ENCODE measurements around the gene ERBB3.

The ERBB3 gene

GRCh38 chr12:56078427-56078826, 1.5 kb upstream of the ERBB3 start (continued):
- TF ChIP-seq GLIS2 (tag by site-specific recombination; IDR thresholded peaks at IDR 0.05), result no peak

- H3K36me3 ChIP-seq (ENCODE audit: control insufficient read depth in 2 of 2, insufficient read depth in 1 of 2, low read length in 2 of 2), result no peaks in the 10 kb centered on the region
- no peaks in the 10 kb centered on the region for H3K9me3 ChIP-seq (ENCODE audit: control insufficient read depth, insufficient read depth, low read depth, low read length)
- no peaks in the 10 kb centered on the region; the same call in 1 of the 2 replicates for H3K4me1 ChIP-seq (ENCODE audit: control insufficient read depth, insufficient read depth, low read length)
- CTCF ChIA-PET, result interaction anchor here (0.6 to 3.3 kb wide), 13 partner anchors 12 to 1643 kb away, joined by 3 to 26 read pairs (median 4); partner anchors contain the start of genes PA2G4 and ZC3H10
- peak overlapping the region; percentile 64; the same call in 1 of the 2 replicates for H3K27ac ChIP-seq (ENCODE audit: extremely low read depth, low read depth, low read length)
- POLR2A ChIA-PET, result interaction anchor here (0.5 to 4.6 kb wide), 14 partner anchors 10 to 518 kb away, joined by 3 to 54 read pairs (median 4); partner anchors contain the start of genes ESYT1, PA2G4, RAB5B and RPL41
- H3K4me3 ChIP-seq (ENCODE audit: low read depth, low read length), result peak overlapping the region; percentile 40
- TF ChIP-seq ZNF664 (tag by site-specific recombination; IDR thresholded peaks at IDR 0.05), result no peak
- no peak for TF ChIP-seq HOXD13 (CRISPR knock-in tag; IDR thresholded peaks at IDR 0.05; ENCODE audit: borderline replicate concordance)
- TF ChIP-seq ZFHX2 (tag by site-specific recombination; conservative IDR thresholded peaks at IDR 0.05), result no peak
- TF ChIP-seq ZNF76 (tag by site-specific recombination; IDR thresholded peaks at IDR 0.05; ENCODE audit: borderline replicate concordance, low read depth), result peak; percentile 47; the same call in 1 of the 2 replicates
- no peak for TF ChIP-seq ZNF404 (tag by site-specific recombination; IDR thresholded peaks at IDR 0.05)
- TF ChIP-seq ZNF555 (tag by site-specific recombination; conservative IDR thresholded peaks at IDR 0.05), result no peak
- 0 out of 2 replicates have a peak, but pooled peaks have one; percentile 68 for TF ChIP-seq ZNF629 (tag by site-specific recombination; IDR thresholded peaks at IDR 0.05)
- TF ChIP-seq SCRT2 (tag by site-specific recombination; IDR thresholded peaks at IDR 0.05), result peak; percentile 88
- no peak for TF ChIP-seq ZNF473 (tag by site-specific recombination; IDR thresholded peaks at IDR 0.05)
- no peak for TF ChIP-seq ZNF239 (tag by site-specific recombination; IDR thresholded peaks at IDR 0.05)
- TF ChIP-seq ZSCAN16 (tag by site-specific recombination; IDR thresholded peaks at IDR 0.05), result no peak
- TF ChIP-seq, protein P1, sequence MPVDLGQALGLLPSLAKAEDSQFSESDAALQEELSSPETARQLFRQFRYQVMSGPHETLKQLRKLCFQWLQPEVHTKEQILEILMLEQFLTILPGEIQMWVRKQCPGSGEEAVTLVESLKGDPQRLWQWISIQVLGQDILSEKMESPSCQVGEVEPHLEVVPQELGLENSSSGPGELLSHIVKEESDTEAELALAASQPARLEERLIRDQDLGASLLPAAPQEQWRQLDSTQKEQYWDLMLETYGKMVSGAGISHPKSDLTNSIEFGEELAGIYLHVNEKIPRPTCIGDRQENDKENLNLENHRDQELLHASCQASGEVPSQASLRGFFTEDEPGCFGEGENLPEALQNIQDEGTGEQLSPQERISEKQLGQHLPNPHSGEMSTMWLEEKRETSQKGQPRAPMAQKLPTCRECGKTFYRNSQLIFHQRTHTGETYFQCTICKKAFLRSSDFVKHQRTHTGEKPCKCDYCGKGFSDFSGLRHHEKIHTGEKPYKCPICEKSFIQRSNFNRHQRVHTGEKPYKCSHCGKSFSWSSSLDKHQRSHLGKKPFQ (tag by site-specific recombination; IDR thresholded peaks at IDR 0.05), result no peak
- TF ChIP-seq PRDM6 (tag by site-specific recombination; IDR thresholded peaks at IDR 0.05), result no peak
- TF ChIP-seq PBX3 (CRISPR knock-in tag; IDR thresholded peaks at IDR 0.05), result 0 out of 2 replicates have a peak, but pooled peaks have one; percentile 51
- TF ChIP-seq SCRT1 (tag by site-specific recombination; IDR thresholded peaks at IDR 0.05; ENCODE audit: borderline replicate concordance), result 0 out of 2 replicates have a peak, but pooled peaks have one; percentile 13
- TF ChIP-seq ZNF121 (tag by site-specific recombination; IDR thresholded peaks at IDR 0.05), result no peak
- TF ChIP-seq PATZ1 (tag by site-specific recombination; IDR thresholded peaks at IDR 0.05), result peak; percentile 70
- TF ChIP-seq, protein P2, sequence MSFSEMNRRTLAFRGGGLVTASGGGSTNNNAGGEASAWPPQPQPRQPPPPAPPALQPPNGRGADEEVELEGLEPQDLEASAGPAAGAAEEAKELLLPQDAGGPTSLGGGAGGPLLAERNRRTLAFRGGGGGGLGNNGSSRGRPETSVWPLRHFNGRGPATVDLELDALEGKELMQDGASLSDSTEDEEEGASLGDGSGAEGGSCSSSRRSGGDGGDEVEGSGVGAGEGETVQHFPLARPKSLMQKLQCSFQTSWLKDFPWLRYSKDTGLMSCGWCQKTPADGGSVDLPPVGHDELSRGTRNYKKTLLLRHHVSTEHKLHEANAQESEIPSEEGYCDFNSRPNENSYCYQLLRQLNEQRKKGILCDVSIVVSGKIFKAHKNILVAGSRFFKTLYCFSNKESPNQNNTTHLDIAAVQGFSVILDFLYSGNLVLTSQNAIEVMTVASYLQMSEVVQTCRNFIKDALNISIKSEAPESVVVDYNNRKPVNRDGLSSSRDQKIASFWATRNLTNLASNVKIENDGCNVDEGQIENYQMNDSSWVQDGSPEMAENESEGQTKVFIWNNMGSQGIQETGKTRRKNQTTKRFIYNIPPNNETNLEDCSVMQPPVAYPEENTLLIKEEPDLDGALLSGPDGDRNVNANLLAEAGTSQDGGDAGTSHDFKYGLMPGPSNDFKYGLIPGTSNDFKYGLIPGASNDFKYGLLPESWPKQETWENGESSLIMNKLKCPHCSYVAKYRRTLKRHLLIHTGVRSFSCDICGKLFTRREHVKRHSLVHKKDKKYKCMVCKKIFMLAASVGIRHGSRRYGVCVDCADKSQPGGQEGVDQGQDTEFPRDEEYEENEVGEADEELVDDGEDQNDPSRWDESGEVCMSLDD (tag by site-specific recombination; IDR thresholded peaks at IDR 0.05), result peak; percentile 60; the same call in 1 of the 2 replicates
- TF ChIP-seq ZNF792 (tag by site-specific recombination; IDR thresholded peaks at IDR 0.05), result 0 out of 2 replicates have a peak, but pooled peaks have one; percentile 29
- TF ChIP-seq ZNF521 (tag by site-specific recombination; IDR thresholded peaks at IDR 0.05), result no peak
- TF ChIP-seq ZNF221 (tag by site-specific recombination; IDR thresholded peaks at IDR 0.05; ENCODE audit: borderline replicate concordance), result no peak
- TF ChIP-seq ZNF585B (tag by site-specific recombination; IDR thresholded peaks at IDR 0.05), result no peak
- peak; percentile 98 for TF ChIP-seq ZNF600 (tag by site-specific recombination; IDR thresholded peaks at IDR 0.05)
- peak; percentile 42; the same call in 1 of the 2 replicates for TF ChIP-seq ZNF580 (tag by site-specific recombination; IDR thresholded peaks at IDR 0.05)
- no peak for TF ChIP-seq ZNF292 (tag by site-specific recombination; IDR thresholded peaks at IDR 0.05; ENCODE audit: borderline replicate concordance, low read depth)
Measured at GRCh38 chr12:56078931-56079722, 838 bp upstream of the ERBB3 start.

Data from HEK293 (cell line).